Measurements from ENCODE around the gene C2orf81.

C2orf81 gene

DNA sequence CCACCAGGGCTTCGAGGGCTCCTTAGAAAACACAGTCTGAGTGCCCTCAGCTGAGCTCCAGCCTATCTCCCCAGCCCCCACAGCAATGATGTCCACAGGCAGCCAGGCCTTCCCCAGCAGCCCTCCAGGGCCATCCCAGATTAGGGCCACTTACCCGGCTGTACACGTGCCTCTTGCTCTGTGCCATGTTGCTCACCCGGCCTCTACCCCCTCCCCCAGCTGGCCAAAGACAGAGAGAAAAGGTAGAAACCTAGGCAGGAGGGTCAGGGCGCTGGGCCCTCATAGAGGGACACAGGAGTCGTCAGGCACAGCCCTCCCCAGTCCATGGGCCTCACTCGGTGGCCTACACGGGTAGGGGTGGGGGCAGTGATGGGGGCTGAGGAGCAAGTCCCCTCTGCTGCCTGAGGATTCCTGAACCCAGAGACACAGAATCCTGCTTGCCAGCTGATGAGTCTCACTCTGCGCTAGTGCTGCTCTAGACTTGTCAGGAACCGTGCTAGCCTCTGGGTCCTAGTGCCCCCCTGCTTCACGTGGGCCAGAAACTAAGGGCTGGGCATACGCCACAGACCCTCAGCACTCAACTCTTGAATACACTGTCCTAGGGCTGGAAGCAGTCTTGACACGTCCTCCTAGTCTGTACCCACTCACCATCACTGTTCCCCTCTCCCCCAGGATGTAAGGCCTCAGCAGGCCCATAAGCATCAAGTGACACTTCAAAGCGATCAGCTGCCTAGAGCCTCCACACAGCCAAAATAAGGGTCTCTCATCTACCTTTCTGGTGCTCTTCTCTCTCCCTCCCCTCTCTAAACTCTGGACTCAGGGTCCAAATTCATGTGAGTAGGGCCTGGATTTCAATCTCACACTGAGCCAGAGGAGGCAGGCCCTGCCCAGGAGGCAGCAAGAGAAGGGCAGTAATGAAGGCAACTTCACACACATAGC is 41.3 kb downstream of the C2orf81 start, which contains the start of gene DCTN1:
DCTN1 (minus strand) TSS at position 461 of the 939 bp plus-strand sequence; CDS start at position 187, 274 bp downstream.
- Histone ChIP-seq H3K4me2 (ENCODE audit: low read length) (peak within 1 kb of the TSS; percentile 67), H3K36me3 (ENCODE audit: control insufficient read depth, insufficient read depth, low read length) (no peaks in the 10 kb centered on the region), H3K27ac (peak within 1 kb of the TSS; percentile 56), H3K27me3 (ENCODE audit: control insufficient read depth, insufficient read depth, low read length) (no peaks in the 10 kb centered on the region), H3K79me2 (peaks cover 80% of the 10 kb centered on the region), H3K9ac (peak within 1 kb of the TSS; percentile 49), H3K4me1 (peaks cover 23% of the 10 kb centered on the region), H3K4me3 (ENCODE audit: low read depth, low read length) (peak within 1 kb of the TSS; percentile 42), H2AFZ (peak within 1 kb of the TSS; percentile 40), H3K9me3 (ENCODE audit: control insufficient read depth, low read length) (no peaks in the 10 kb centered on the region)
- TF ChIP-seq, protein P1, sequence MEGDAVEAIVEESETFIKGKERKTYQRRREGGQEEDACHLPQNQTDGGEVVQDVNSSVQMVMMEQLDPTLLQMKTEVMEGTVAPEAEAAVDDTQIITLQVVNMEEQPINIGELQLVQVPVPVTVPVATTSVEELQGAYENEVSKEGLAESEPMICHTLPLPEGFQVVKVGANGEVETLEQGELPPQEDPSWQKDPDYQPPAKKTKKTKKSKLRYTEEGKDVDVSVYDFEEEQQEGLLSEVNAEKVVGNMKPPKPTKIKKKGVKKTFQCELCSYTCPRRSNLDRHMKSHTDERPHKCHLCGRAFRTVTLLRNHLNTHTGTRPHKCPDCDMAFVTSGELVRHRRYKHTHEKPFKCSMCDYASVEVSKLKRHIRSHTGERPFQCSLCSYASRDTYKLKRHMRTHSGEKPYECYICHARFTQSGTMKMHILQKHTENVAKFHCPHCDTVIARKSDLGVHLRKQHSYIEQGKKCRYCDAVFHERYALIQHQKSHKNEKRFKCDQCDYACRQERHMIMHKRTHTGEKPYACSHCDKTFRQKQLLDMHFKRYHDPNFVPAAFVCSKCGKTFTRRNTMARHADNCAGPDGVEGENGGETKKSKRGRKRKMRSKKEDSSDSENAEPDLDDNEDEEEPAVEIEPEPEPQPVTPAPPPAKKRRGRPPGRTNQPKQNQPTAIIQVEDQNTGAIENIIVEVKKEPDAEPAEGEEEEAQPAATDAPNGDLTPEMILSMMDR (IDR thresholded peaks at IDR 0.05), result no peak

DNA sequence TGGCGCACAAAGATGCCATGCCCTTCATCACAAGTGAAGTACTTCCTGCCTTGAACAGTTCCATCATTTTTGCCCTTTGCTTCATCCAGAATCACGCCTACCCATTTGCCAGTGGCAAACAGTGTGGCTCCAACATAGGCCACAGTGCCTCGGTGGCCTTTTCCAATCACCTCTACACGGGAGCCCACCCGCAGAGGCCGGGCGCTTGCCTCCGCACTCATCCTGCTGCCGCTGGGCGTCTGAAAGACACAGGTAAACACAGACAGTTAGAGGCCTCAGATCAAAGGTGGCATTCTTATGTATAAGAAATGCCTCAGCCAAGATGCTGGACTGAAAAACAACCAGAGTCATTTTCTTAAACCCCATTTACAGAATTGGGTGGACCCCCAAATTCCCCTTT is 43.4 kb downstream of the C2orf81 start:
- Histone ChIP-seq H3K27me3 (ENCODE audit: control insufficient read depth, insufficient read depth, low read length) (no peaks in the 10 kb centered on the region), H3K9me3 (ENCODE audit: control insufficient read depth, low read length) (no peaks in the 10 kb centered on the region), H3K79me2 (peaks cover 84% of the 10 kb centered on the region), H3K4me3 (ENCODE audit: low read depth, low read length) (no peak overlapping the region), H3K36me3 (ENCODE audit: control insufficient read depth, insufficient read depth, low read length) (no peaks in the 10 kb centered on the region), H3K27ac (no peak overlapping the region), H3K4me1 (peaks cover 37% of the 10 kb centered on the region), H2AFZ (no peak overlapping the region), H3K4me2 (ENCODE audit: low read length) (no peak overlapping the region), H3K9ac (no peak overlapping the region)
- TF ChIP-seq, protein P1 (IDR thresholded peaks at IDR 0.05), result no peak

DNA sequence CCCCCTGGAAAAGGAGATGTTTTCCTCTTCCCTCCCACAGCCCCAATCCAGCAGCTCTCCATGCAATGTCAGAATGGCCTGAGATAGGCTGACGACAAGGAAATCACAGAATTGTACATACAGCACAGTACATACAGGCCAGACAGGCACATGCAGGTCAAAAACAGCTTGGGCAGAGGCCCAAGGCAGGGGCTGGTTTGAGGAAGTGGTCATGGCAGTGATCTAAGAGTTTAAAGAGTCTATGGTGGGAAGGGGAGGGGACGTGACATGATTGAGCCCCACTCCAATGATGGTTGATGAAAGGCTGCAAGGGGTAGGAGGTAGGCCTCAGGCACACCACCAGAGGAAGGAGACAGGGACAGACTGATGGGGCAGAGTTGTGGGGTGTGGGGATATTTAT is 45.6 kb downstream of the C2orf81 start:
- no peak overlapping the region for H3K4me3 ChIP-seq (ENCODE audit: low read depth, low read length)
- no peaks in the 10 kb centered on the region for H3K36me3 ChIP-seq (ENCODE audit: control insufficient read depth, insufficient read depth, low read length)
- H3K79me2 ChIP-seq, result peaks cover 77% of the 10 kb centered on the region
- peaks cover 45% of the 10 kb centered on the region for H3K4me1 ChIP-seq
- no peak overlapping the region for H3K9ac ChIP-seq
- H3K27ac ChIP-seq, result peak overlapping the region; percentile 59
- no peak overlapping the region for H3K4me2 ChIP-seq (ENCODE audit: low read length)
- H3K27me3 ChIP-seq (ENCODE audit: control insufficient read depth, insufficient read depth, low read length), result no peaks in the 10 kb centered on the region
- no peak overlapping the region for H2AFZ ChIP-seq
- TF ChIP-seq, protein P1 (IDR thresholded peaks at IDR 0.05), result no peak
- no peaks in the 10 kb centered on the region for H3K9me3 ChIP-seq (ENCODE audit: control insufficient read depth, low read length)

DNA sequence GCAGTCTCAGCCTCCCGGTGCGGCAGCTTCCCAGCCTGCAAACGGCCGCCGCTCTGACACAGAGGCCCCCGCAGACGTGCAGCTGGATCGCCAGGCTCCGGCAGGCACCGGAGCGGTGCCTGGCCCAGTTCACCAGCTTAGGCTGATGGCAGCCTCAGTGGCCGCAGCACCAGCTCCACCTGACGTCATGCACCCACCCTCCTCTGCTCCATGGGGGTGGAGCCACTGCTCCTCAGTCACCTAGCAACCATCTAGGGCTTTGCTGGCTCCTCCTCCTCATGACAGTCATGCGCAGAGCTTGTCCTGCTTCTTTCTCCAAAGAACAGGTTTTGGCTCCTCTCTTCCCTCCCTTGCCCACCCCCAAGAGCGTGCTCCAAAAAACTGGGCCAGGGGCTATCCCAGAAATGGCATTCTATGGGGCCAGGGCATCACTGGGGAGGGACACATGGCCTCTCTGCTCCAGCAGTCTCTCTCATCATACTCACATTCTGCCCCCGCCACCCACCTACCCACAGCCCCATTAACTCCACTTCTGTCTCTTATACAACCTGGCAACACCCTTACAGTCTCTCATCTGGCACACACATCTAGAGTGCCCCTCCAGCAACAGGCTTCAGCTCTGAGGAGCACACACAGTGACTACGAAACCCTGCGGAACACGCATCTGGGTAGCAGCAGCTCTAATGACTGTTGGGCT is 46.8 kb downstream of the C2orf81 start:
- Histone ChIP-seq H2AFZ (peak overlapping the region; percentile 40), H3K4me1 (peaks cover 35% of the 10 kb centered on the region), H3K27me3 (ENCODE audit: control insufficient read depth, insufficient read depth, low read length) (no peaks in the 10 kb centered on the region), H3K4me3 (ENCODE audit: low read depth, low read length) (peak overlapping the region; percentile 54), H3K4me2 (ENCODE audit: low read length) (peak overlapping the region; percentile 76), H3K9ac (no peak overlapping the region), H3K79me2 (peaks cover 66% of the 10 kb centered on the region), H3K27ac (peak overlapping the region; percentile 59), H3K9me3 (ENCODE audit: control insufficient read depth, low read length) (no peaks in the 10 kb centered on the region), H3K36me3 (ENCODE audit: control insufficient read depth, insufficient read depth, low read length) (no peaks in the 10 kb centered on the region)
- TF ChIP-seq, protein P1 (IDR thresholded peaks at IDR 0.05), result no peak

Data from parathyroid adenoma (tissue), 2 donors.